Activated CD4-positive, alpha-beta memory T cell treated with anti-CD3 and anti-CD28 coated beads, Interleukin-2, amount 10 ng/mL, durations not matched to agents 7 days and 5 days (primary cell): ENCODE measurements around the gene ZDHHC14. TPM values are rescaled to one million over a fixed set of nuclear protein-coding genes. Genes with fewer than 3 reads are reported as not detected.
A peak's percentile ranks its signal among the peaks of the same experiment; 100 is the strongest.

ENCODE experiments used
- CTCF ChIA-PET: fragments of 350-600 bp; sonication (Branson Sonifier 250); formaldehyde crosslinking; loops from one replicate; lab custom pipeline; 2021; ENCODE audit warnings: antibody characterized with exemption, inconsistent platforms; lab: Charles Lee
- POLR2A ChIA-PET: fragments of 350-600 bp; sonication (Branson Sonifier 250); formaldehyde crosslinking; loops from one replicate; lab custom pipeline; 2021; ENCODE audit warnings: antibody characterized with exemption; lab: Charles Lee
- DNase-seq: peaks from one replicate; pipeline ENCODE4 v3.0.0-alpha.2; 2020
- H3K27ac Mint-ChIP-seq: one replicate; pipeline ENCODE4 v1.8.0; 2021; ENCODE audit warnings: mild to moderate bottlenecking, mixed read lengths
- H3K27me3 Mint-ChIP-seq: one replicate; pipeline ENCODE4 v1.8.0; 2021; ENCODE audit warnings: mixed read lengths
- H3K36me3 Mint-ChIP-seq: one replicate; pipeline ENCODE4 v1.8.0; 2021; ENCODE audit warnings: low read depth, mixed read lengths
- H3K4me1 Mint-ChIP-seq: one replicate; pipeline ENCODE4 v1.8.0; 2021; ENCODE audit warnings: mixed read lengths
- H3K4me3 Mint-ChIP-seq: one replicate; pipeline ENCODE4 v1.8.0; 2021; ENCODE audit warnings: mild to moderate bottlenecking, mixed read lengths
- H3K9me3 Mint-ChIP-seq: one replicate; pipeline ENCODE4 v1.8.0; 2021; ENCODE audit warnings: mixed read lengths
- total RNA-seq, 2 experiments: library from RNA; stranded (reverse); gene quantifications; one replicate each; pipeline ENCODE4 v1.2.3, GENCODE V29; 2021

ZDHHC14 gene
- total RNA-seq, 2 experiments from 2014 or later, result 8.1 to 8.7 TPM

DNA sequence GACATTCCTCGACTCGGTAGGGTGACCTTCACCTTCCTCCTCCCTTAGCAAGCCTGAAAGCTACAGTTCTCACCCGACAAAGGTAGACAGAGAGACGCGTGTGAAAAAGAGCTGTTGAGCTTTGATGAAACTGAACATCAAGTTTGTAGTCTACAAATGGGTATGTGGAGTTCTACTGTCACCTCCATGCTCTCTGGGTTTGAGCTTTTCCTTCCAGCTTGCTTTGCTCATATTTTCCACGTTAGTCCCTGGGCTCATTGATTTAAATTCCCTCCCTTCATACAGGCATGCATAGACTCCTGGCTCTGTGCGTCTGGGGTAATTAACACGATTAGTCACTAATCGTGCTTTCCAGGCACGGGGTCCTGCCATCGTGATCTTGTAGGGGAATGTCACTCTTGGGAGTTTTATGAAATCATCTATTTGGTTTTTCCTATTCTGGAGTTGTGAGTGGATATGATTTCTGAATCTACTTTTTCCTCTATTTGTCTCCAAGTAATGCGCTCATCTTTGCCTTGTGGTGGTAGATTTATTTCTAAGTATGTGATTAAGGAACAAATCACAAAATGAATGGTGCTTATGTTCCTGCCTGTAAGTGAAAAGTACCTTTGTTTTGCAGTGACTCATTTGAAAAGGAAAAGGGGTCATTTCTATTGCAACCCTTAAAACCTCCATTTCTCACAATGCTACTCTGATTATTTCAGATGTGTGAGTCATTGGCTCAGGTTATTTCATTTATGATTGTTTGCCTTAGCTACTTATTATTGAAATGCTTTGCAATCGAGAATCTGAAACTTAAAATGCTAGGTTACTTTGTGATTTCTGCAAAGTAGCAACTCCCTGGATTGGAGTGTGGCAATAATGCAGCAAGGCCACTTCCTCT is 154.6 kb downstream of the ZDHHC14 start:
- peaks cover 4% of the 10 kb centered on the region for H3K36me3 Mint-ChIP-seq
- ChIA-PET POLR2A (interaction anchor here (0.7 to 1.3 kb wide), 14 partner anchors 8 to 213 kb away, joined by 3 to 7 read pairs (median 3); partner anchors contain the start of genes TMEM242 and ZDHHC14), CTCF (interaction anchor here (1.3 kb wide), 2 partner anchors 208 to 213 kb away, joined by 4 read pairs; no protein-coding TSS in a partner anchor)
- peaks cover 48% of the 10 kb centered on the region for H3K4me1 Mint-ChIP-seq
- H3K9me3 Mint-ChIP-seq, result no peaks in the 10 kb centered on the region
- peak overlapping the region; percentile 1 for H3K4me3 Mint-ChIP-seq
- peak; percentile 36 for DNase-seq
- peak overlapping the region; percentile 79 for H3K27ac Mint-ChIP-seq
- H3K27me3 Mint-ChIP-seq, result peaks cover 7% of the 10 kb centered on the region

DNA sequence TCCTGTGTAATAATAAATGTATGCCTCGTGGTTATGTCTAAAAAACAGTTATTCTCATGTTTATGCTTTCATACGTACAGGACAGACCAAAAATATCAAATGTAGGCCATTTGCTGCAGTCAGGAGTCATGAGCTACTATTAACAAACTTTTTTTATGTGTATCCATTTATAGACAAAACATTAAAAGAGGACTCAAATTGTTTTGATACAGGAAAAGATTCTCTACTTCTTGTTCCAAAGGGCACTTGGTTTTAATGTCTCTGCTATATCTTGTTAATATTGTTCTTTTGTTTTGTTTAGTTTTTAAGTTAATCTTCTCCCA is 155.2 kb downstream of the ZDHHC14 start:
- ChIA-PET POLR2A (interaction anchor here (0.8 to 1.3 kb wide), 11 partner anchors 9 to 156 kb away, joined by 3 to 7 read pairs (median 3); partner anchors contain the start of gene ZDHHC14), CTCF (interaction anchor here (1.3 kb wide), 1 partner anchor 213 kb away, joined by 4 read pairs; no protein-coding TSS in a partner anchor)
- peak overlapping the region; percentile 1 for H3K4me3 Mint-ChIP-seq
- peaks cover 7% of the 10 kb centered on the region for H3K27me3 Mint-ChIP-seq
- H3K36me3 Mint-ChIP-seq, result peaks cover 4% of the 10 kb centered on the region
- H3K27ac Mint-ChIP-seq, result peak overlapping the region; percentile 79
- peaks cover 48% of the 10 kb centered on the region for H3K4me1 Mint-ChIP-seq
- no peak for DNase-seq
- H3K9me3 Mint-ChIP-seq, result no peaks in the 10 kb centered on the region

GRCh38 chr6:157537556-157537955 is 156.6 kb downstream of the ZDHHC14 start:
- Mint-ChIP-seq H3K27ac (peak overlapping the region; percentile 12), H3K4me1 (peaks cover 48% of the 10 kb centered on the region), H3K27me3 (peaks cover 7% of the 10 kb centered on the region), H3K36me3 (peaks cover 4% of the 10 kb centered on the region), H3K9me3 (no peaks in the 10 kb centered on the region), H3K4me3 (no peak overlapping the region)
- no peak for DNase-seq
- ChIA-PET CTCF (interaction anchor here (1.3 kb wide), 1 partner anchor 157 kb away, joined by 3 read pairs; no protein-coding TSS in a partner anchor), POLR2A (interaction anchor here (2.0 kb wide), 1 partner anchor 10 kb away, joined by 6 read pairs; no protein-coding TSS in a partner anchor)

GRCh38 chr6:157538168-157538567 is 157.2 kb downstream of the ZDHHC14 start:
- DNase-seq, result no peak
- Mint-ChIP-seq H3K27ac (no peak overlapping the region), H3K36me3 (peaks cover 9% of the 10 kb centered on the region), H3K4me3 (no peak overlapping the region), H3K27me3 (peaks cover 6% of the 10 kb centered on the region), H3K4me1 (peaks cover 45% of the 10 kb centered on the region), H3K9me3 (no peaks in the 10 kb centered on the region)
- ChIA-PET CTCF (interaction anchor here (1.3 kb wide), 1 partner anchor 158 kb away, joined by 3 read pairs; no protein-coding TSS in a partner anchor), POLR2A (interaction anchor here (2.0 kb wide), 1 partner anchor 11 kb away, joined by 6 read pairs; no protein-coding TSS in a partner anchor)

- no peaks in the 10 kb centered on the region for H3K9me3 Mint-ChIP-seq
- peaks cover 11% of the 10 kb centered on the region for H3K36me3 Mint-ChIP-seq
- CTCF ChIA-PET, result no interaction called here
- POLR2A ChIA-PET, result interaction anchor here (2.0 kb wide), 1 partner anchor 11 kb away, joined by 6 read pairs; no protein-coding TSS in a partner anchor
- peaks cover 4% of the 10 kb centered on the region for H3K27me3 Mint-ChIP-seq
- no peak overlapping the region for H3K4me3 Mint-ChIP-seq
- H3K4me1 Mint-ChIP-seq, result peaks cover 42% of the 10 kb centered on the region
- no peak for DNase-seq
- no peak overlapping the region for H3K27ac Mint-ChIP-seq
These were observed 157.7 kb downstream of the ZDHHC14 start for GRCh38 chr6:157538698-157539097.

DNA sequence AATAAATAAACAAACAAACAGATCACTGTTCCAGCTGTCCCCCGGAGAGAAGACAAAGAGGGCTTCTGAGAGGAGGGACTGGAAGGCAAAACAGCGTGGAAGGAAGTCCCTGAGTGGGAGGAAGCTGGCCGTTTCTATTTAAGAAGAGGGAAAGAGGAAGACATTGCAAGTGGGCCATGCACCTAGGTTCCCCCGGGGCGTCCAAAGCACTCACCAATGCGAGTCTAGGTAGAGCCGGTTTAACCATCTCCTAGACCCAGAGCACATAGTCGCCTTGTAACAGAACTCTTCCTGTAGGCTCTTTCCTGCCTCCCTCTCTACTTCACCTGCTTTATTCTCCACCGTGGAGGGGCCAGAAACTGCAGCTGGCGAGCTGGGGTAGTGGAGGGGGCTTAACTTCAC is 158.4 kb downstream of the ZDHHC14 start:
- H3K27ac Mint-ChIP-seq, result no peak overlapping the region
- H3K36me3 Mint-ChIP-seq, result peaks cover 13% of the 10 kb centered on the region
- H3K4me3 Mint-ChIP-seq, result no peak overlapping the region
- ChIA-PET CTCF (no interaction called here), POLR2A (no interaction called here)
- no peaks in the 10 kb centered on the region for H3K9me3 Mint-ChIP-seq
- H3K27me3 Mint-ChIP-seq, result peaks cover 4% of the 10 kb centered on the region
- DNase-seq, result no peak
- H3K4me1 Mint-ChIP-seq, result peaks cover 42% of the 10 kb centered on the region

DNA sequence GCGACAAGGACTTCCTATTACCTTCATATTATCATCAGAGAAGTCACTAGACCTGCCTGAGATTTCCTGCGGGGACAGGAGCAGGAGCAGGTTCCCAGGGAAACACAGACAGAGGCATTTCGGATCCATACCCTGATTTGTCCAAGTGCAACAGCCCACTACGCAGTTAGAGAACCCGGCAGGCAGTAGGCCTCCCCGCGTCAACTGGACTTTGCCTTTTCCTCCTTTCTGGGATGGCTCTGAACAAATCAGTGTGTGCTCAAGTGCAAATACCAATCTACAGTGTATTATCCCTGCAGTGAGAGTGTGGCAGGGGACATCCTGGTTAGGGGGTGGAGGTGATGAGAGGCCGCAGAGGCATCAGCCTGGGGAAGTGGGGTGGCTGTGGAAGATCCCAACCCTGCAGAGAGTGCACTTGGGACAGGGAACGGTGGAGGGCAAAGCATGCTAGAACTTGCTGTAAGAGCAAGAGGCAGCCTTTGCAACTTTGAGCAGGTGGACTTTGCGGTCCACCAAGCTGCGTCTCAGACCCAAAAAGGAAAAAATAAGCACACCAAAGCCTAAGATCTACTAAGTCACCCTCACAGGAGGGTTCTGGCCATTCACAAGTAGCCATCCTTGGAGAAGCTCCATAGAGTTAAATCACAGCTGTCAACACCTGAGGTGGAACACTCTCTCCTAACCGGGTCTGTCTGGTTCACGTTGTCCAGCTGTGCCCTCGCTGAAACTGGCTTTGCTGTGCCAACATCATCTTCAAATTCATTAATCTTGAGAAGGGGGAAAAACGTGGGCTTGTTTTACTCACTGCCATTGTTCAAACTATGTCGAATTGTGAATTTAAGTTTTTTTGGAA is 159.1 kb downstream of the ZDHHC14 start:
- DNase-seq, result no peak
- ChIA-PET POLR2A (no interaction called here), CTCF (no interaction called here)
- H3K36me3 Mint-ChIP-seq, result peaks cover 18% of the 10 kb centered on the region
- no peaks in the 10 kb centered on the region for H3K9me3 Mint-ChIP-seq
- no peak overlapping the region for H3K4me3 Mint-ChIP-seq
- peaks cover 4% of the 10 kb centered on the region for H3K27me3 Mint-ChIP-seq
- H3K27ac Mint-ChIP-seq, result no peak overlapping the region
- H3K4me1 Mint-ChIP-seq, result peaks cover 35% of the 10 kb centered on the region

DNA sequence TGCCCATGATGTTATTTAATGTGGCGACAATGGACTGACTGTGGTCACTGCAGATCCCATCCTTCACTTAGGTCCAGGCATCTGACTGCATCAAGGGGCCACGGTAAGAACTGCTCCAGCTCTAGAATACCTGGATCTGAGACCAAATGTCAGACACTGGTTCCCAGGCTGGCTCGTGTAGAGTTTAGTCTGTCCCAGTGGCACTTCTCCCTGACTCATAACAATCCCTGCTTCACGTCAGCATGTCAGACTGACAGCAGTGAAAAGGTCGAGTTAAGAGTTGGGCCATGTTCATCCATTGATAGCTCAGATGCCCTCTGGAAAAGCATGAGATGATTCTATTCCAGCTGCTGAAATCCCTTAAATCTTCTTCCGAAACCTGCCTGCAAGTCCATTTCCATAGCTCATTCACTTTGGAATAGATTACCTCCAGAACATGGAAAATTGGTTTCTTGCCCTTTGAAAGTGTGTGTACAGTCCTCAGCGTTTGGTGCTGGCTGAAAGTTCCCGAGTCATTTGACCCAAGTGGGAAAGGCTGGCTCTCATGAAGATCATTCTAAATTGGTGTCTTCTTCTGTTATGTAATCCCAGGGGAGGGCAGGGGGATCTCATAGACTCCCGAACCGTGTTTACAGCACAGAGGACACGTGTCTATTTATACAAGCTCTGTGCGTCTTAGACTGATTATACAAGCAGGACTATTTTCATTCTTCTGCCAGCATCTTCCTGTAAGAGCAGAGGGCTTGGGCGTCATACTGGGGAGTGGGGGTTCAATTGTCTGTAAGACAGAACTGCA is 160.8 kb downstream of the ZDHHC14 start:
- DNase-seq, result no peak
- peaks cover 27% of the 10 kb centered on the region for H3K36me3 Mint-ChIP-seq
- H3K9me3 Mint-ChIP-seq, result no peaks in the 10 kb centered on the region
- ChIA-PET CTCF (no interaction called here), POLR2A (no interaction called here)
- peaks cover 20% of the 10 kb centered on the region for H3K4me1 Mint-ChIP-seq
- peaks cover 4% of the 10 kb centered on the region for H3K27me3 Mint-ChIP-seq
- no peak overlapping the region for H3K27ac Mint-ChIP-seq
- no peak overlapping the region for H3K4me3 Mint-ChIP-seq

DNA sequence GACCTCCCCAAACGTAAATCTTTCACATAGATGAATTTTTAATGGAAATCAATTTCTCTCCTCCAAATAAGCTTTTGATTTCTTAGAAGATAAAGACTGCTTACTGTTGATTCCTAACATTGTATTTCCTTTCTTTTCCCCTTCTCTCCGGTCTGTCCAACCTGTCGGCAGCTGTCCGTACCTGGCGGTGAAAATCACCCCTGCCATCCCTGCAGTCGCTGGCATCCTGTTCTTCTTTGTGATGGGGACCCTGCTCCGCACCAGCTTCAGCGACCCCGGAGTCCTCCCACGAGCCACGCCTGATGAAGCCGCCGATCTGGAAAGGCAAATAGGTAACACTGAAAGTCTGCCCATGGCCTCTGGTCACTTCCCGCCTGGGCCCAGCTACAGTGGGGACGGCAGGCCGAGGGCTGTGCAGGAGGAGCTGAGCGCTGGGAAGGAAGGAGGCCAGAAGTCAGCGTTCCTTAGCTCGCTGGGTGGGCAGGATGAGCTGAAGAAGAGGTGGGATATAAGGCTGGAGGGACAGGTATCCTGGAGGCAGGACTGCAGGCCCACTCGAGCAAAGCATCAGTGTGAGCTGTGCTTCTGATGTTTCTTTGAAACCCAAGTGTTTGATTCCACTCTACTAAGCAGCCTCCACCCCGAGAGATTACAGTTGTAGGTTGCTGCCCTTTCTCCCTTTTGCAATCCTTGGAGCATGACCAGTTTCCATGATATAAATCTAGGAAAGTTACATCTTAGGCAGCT is 161.6 kb downstream of the ZDHHC14 start:
- no peak overlapping the region for H3K27ac Mint-ChIP-seq
- peaks cover 13% of the 10 kb centered on the region for H3K4me1 Mint-ChIP-seq
- H3K9me3 Mint-ChIP-seq, result no peaks in the 10 kb centered on the region
- H3K4me3 Mint-ChIP-seq, result no peak overlapping the region
- ChIA-PET CTCF (no interaction called here), POLR2A (no interaction called here)
- H3K27me3 Mint-ChIP-seq, result peaks cover 4% of the 10 kb centered on the region
- H3K36me3 Mint-ChIP-seq, result peaks cover 32% of the 10 kb centered on the region
- no peak for DNase-seq

DNA sequence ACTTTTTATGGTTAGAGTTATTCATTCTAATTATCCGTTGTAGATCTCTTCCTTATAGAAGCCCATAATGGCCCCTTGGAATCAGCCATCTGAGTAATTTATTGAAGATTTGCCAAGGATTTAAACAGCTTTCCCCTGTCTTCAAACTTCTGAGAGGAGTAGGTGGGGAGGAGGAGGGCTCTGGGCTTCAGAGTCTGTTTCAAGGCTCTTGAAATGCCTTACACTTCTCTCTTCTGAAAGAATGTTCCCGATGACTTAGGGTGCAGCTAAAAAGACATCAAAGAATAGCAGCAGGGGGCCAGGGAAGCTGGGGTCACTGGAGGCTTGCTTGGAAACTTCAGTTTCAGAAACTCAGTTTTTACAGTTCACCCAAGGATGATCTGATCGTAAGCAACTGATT is 165.3 kb downstream of the ZDHHC14 start:
- Mint-ChIP-seq H3K27ac (no peak overlapping the region), H3K9me3 (peaks cover 6% of the 10 kb centered on the region), H3K27me3 (no peaks in the 10 kb centered on the region), H3K4me3 (no peak overlapping the region), H3K36me3 (peaks cover 33% of the 10 kb centered on the region), H3K4me1 (peaks cover 24% of the 10 kb centered on the region)
- ChIA-PET POLR2A (no interaction called here), CTCF (no interaction called here)
- DNase-seq, result no peak

DNA sequence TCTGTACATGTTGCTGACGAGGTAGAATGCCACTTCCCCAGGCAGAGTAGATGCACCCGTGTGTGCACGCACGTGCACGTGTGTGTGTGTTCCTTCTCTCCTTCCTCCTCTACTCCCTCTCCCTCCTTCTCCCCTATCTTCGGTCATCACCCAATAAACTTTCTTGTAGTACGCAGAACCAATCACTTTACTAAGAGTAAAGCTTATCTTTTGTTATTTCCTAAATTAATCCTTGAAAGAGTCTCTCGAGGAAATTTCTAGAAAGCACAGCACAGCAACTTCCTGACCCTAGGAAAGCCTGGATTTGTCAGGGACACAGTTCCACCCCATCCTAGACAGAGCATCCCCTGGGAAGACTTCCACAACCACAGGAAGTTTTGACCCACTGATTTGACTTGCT is 166.1 kb downstream of the ZDHHC14 start:
- POLR2A ChIA-PET, result no interaction called here
- Mint-ChIP-seq H3K4me1 (peaks cover 27% of the 10 kb centered on the region), H3K36me3 (peaks cover 33% of the 10 kb centered on the region), H3K27ac (no peak overlapping the region), H3K4me3 (no peak overlapping the region), H3K27me3 (no peaks in the 10 kb centered on the region), H3K9me3 (peaks cover 6% of the 10 kb centered on the region)
- CTCF ChIA-PET, result no interaction called here
- no peak for DNase-seq
